Activated T-cell treated with anti-CD3 and anti-CD28 coated beads, Interleukin-2, amount 50 U/mL, for 72 hours (primary cell): ENCODE results near the gene TTC22. TPM values are rescaled to one million over a fixed set of nuclear protein-coding genes. Genes with fewer than 3 reads are reported as not detected.

Source experiments
- ATAC-seq, 2 donors: fragments of 150-1000 bp; cut with Tn5 transposase; replicated peaks in 1 of 2; 2 replicates each; pipeline ENCODE4 v1.10.0; 2021; ENCODE audit warnings: moderate library complexity in 2 of 2, mild to moderate bottlenecking in 1 of 2
- DNase-seq, 2 donors: peaks; one replicate each; pipeline ENCODE4 v3.0.0; 2021 to 2022; ENCODE audit warnings: mixed read lengths in 1 of 2
- H3K27ac Mint-ChIP-seq: one replicate; pipeline ENCODE4 v1.8.0; 2022; ENCODE audit warnings: mild to moderate bottlenecking, moderate library complexity, mixed read lengths
- H3K27me3 Mint-ChIP-seq: one replicate; pipeline ENCODE4 v1.8.0; 2022; ENCODE audit warnings: low read depth, mixed read lengths
- H3K36me3 Mint-ChIP-seq, 2 donors: one replicate each; pipeline ENCODE4 v1.8.0; 2022; ENCODE audit warnings: mixed read lengths in 2 of 2, mild to moderate bottlenecking in 1 of 2; ENCODE audit not compliant: insufficient read depth in 2 of 2
- H3K4me1 Mint-ChIP-seq: one replicate; pipeline ENCODE4 v1.8.0; 2022; ENCODE audit warnings: low read depth, mixed read lengths
- H3K4me3 Mint-ChIP-seq, 2 donors: one replicate each; pipeline ENCODE4 v1.8.0; 2022; ENCODE audit warnings: mild to moderate bottlenecking in 2 of 2, mixed read lengths in 2 of 2, moderate library complexity in 2 of 2
- H3K9me3 Mint-ChIP-seq, 2 donors: one replicate each; pipeline ENCODE4 v1.8.0; 2022; ENCODE audit warnings: mixed read lengths in 2 of 2
- total RNA-seq, 2 donors: library from RNA; stranded (reverse); gene quantifications; one replicate each; pipeline ENCODE4 v1.2.3, GENCODE V29; 2022

TTC22 gene
- total RNA-seq, 2 donors from 2014 or later: 13.3 to 15.3 TPM

GRCh38 chr1:54842206-54842915 lies 41.2 kb upstream of the TTC22 start:
- ATAC-seq: no peak
- no peak for DNase-seq
- Mint-ChIP-seq H3K27me3 (no peaks in the 10 kb centered on the region), H3K9me3 (no peaks in the 10 kb centered on the region), H3K27ac (no peak overlapping the region), H3K4me1 (no peaks in the 10 kb centered on the region), H3K36me3 (no peaks in the 10 kb centered on the region), H3K4me3 (no peak overlapping the region)

- H3K4me1 Mint-ChIP-seq: no peaks in the 10 kb centered on the region
- no peak for DNase-seq
- no peaks in the 10 kb centered on the region for H3K27me3 Mint-ChIP-seq
- ATAC-seq: no peak
- H3K36me3 Mint-ChIP-seq: no peaks in the 10 kb centered on the region
- no peak overlapping the region for H3K4me3 Mint-ChIP-seq
- H3K27ac Mint-ChIP-seq: no peak overlapping the region
- H3K9me3 Mint-ChIP-seq: no peaks in the 10 kb centered on the region
Observed at GRCh38 chr1:54839824-54840223, 38.7 kb upstream of the TTC22 start.

GRCh38 chr1:54838565-54839180 lies 37.5 kb upstream of the TTC22 start:
- no peaks in the 10 kb centered on the region for H3K27me3 Mint-ChIP-seq
- no peak for DNase-seq
- H3K4me1 Mint-ChIP-seq: no peaks in the 10 kb centered on the region
- H3K4me3 Mint-ChIP-seq: no peak overlapping the region
- no peak for ATAC-seq
- H3K9me3 Mint-ChIP-seq: no peaks in the 10 kb centered on the region
- no peaks in the 10 kb centered on the region for H3K36me3 Mint-ChIP-seq
- no peak overlapping the region for H3K27ac Mint-ChIP-seq

- H3K27ac Mint-ChIP-seq: no peak overlapping the region
- H3K4me3 Mint-ChIP-seq: no peak overlapping the region
- no peaks in the 10 kb centered on the region for H3K9me3 Mint-ChIP-seq
- H3K4me1 Mint-ChIP-seq: no peaks in the 10 kb centered on the region
- ATAC-seq (no peak), DNase-seq (no peak)
- no peaks in the 10 kb centered on the region for H3K27me3 Mint-ChIP-seq
- no peaks in the 10 kb centered on the region for H3K36me3 Mint-ChIP-seq
Observed at GRCh38 chr1:54837002-54837853, 36.1 kb upstream of the TTC22 start.

GRCh38 chr1:54836594-54836993 lies 35.5 kb upstream of the TTC22 start:
- Mint-ChIP-seq H3K27me3 (no peaks in the 10 kb centered on the region), H3K9me3 (peaks cover 0 to under 1% of the 10 kb centered on the region in 2 donors), H3K27ac (no peak overlapping the region), H3K4me3 (no peak overlapping the region), H3K36me3 (no peaks in the 10 kb centered on the region), H3K4me1 (no peaks in the 10 kb centered on the region)
- no peak for DNase-seq
- ATAC-seq: no peak

GRCh38 chr1:54835970-54836369 lies 34.8 kb upstream of the TTC22 start:
- Mint-ChIP-seq H3K4me1 (no peaks in the 10 kb centered on the region), H3K36me3 (peaks cover 0 to 2% of the 10 kb centered on the region in 2 donors), H3K27ac (no peak overlapping the region), H3K4me3 (no peak overlapping the region), H3K9me3 (peaks cover 0 to 2% of the 10 kb centered on the region in 2 donors), H3K27me3 (peaks cover 5% of the 10 kb centered on the region)
- DNase-seq (no peak), ATAC-seq (no peak)

GRCh38 chr1:54835131-54835898 lies 34.2 kb upstream of the TTC22 start:
- no peaks in the 10 kb centered on the region for H3K4me1 Mint-ChIP-seq
- peaks cover 3 to 5% of the 10 kb centered on the region in 2 donors for H3K36me3 Mint-ChIP-seq
- peaks cover 11% of the 10 kb centered on the region for H3K27me3 Mint-ChIP-seq
- DNase-seq: no peak
- H3K27ac Mint-ChIP-seq: no peak overlapping the region
- H3K9me3 Mint-ChIP-seq: peaks cover 0 to 2% of the 10 kb centered on the region in 2 donors
- no peak for ATAC-seq
- no peak overlapping the region for H3K4me3 Mint-ChIP-seq

GRCh38 chr1:54834007-54834541 lies 33.0 kb upstream of the TTC22 start:
- Mint-ChIP-seq H3K4me3 (no peak overlapping the region), H3K9me3 (peaks cover 0 to 3% of the 10 kb centered on the region in 2 donors), H3K27ac (no peak overlapping the region), H3K4me1 (no peaks in the 10 kb centered on the region), H3K27me3 (peaks cover 11% of the 10 kb centered on the region), H3K36me3 (peaks cover 5% of the 10 kb centered on the region in 2 donors)
- ATAC-seq: no peak
- no peak for DNase-seq

- Mint-ChIP-seq H3K4me1 (no peaks in the 10 kb centered on the region), H3K27me3 (peaks cover 11% of the 10 kb centered on the region), H3K27ac (no peak overlapping the region), H3K9me3 (peaks cover 3% of the 10 kb centered on the region in 2 donors), H3K36me3 (peaks cover 5 to 8% of the 10 kb centered on the region in 2 donors), H3K4me3 (no peak overlapping the region)
- ATAC-seq (no peak), DNase-seq (no peak)
Observed at GRCh38 chr1:54833121-54833520, 32.0 kb upstream of the TTC22 start.

- H3K4me1 Mint-ChIP-seq: no peaks in the 10 kb centered on the region
- H3K27ac Mint-ChIP-seq: no peak overlapping the region
- no peak overlapping the region for H3K4me3 Mint-ChIP-seq
- peaks cover 17 to 21% of the 10 kb centered on the region in 2 donors for H3K36me3 Mint-ChIP-seq
- peaks cover 12 to 14% of the 10 kb centered on the region in 2 donors for H3K9me3 Mint-ChIP-seq
- ATAC-seq (no peak), DNase-seq (no peak)
- peaks cover 9% of the 10 kb centered on the region for H3K27me3 Mint-ChIP-seq
Observed at GRCh38 chr1:54826226-54826816, 25.2 kb upstream of the TTC22 start.

- peaks cover 13 to 20% of the 10 kb centered on the region in 2 donors for H3K36me3 Mint-ChIP-seq
- H3K4me1 Mint-ChIP-seq: no peaks in the 10 kb centered on the region
- no peak overlapping the region for H3K4me3 Mint-ChIP-seq
- no peak overlapping the region for H3K27ac Mint-ChIP-seq
- H3K9me3 Mint-ChIP-seq: peaks cover 12 to 14% of the 10 kb centered on the region in 2 donors
- H3K27me3 Mint-ChIP-seq: peaks cover 3% of the 10 kb centered on the region
- no peak for ATAC-seq
- no peak for DNase-seq
Observed at GRCh38 chr1:54825696-54826095, 24.6 kb upstream of the TTC22 start.

GRCh38 chr1:54823670-54824069 lies 22.5 kb upstream of the TTC22 start:
- ATAC-seq (no peak), DNase-seq (no peak)
- H3K4me1 Mint-ChIP-seq: no peaks in the 10 kb centered on the region
- no peak overlapping the region for H3K4me3 Mint-ChIP-seq
- H3K27me3 Mint-ChIP-seq: no peaks in the 10 kb centered on the region
- peaks cover 10 to 12% of the 10 kb centered on the region in 2 donors for H3K9me3 Mint-ChIP-seq
- peaks cover 10 to 16% of the 10 kb centered on the region in 2 donors for H3K36me3 Mint-ChIP-seq
- H3K27ac Mint-ChIP-seq: no peak overlapping the region
